Keratinocyte (primary cell): ENCODE results near the gene LLGL1. TPM values are rescaled to one million over a fixed set of nuclear protein-coding genes. Genes with fewer than 3 reads are reported as not detected.

ENCODE experiments used
- DNase-seq: peaks from one replicate; pipeline ENCODE4 v3.0.0-alpha.2; 2011; ENCODE audit warnings: low read depth, missing footprints, low spot score
- FAIRE-seq: peaks from 2 replicates; lab custom pipeline; 2011; peaks lifted over from hg19 to GRCh38; lab: Jason Lieb, UNC
- H2AFZ ChIP-seq: 2 replicates; pipeline ENCODE4 v1.6.0; 2012; ENCODE audit warnings: low read length, control low read depth, inconsistent platforms; ENCODE audit not compliant: control insufficient read depth
- H3K27ac ChIP-seq: 2 replicates; pipeline ENCODE4 v1.5.1; 2011; ENCODE audit warnings: low read length; ENCODE audit not compliant: control insufficient read depth, insufficient read depth
- H3K27me3 ChIP-seq: 3 replicates; pipeline ENCODE4 v1.6.0; 2011; ENCODE audit warnings: low read length; ENCODE audit not compliant: control insufficient read depth, insufficient read depth; ENCODE audit errors: extremely low read depth
- H3K36me3 ChIP-seq, 2 experiments: 2 replicates in 1 of 2; 3 replicates in 1 of 2; pipeline ENCODE4 v1.5.1; 2011; ENCODE audit warnings: low read length in 2 of 2, mild to moderate bottlenecking in 1 of 2; ENCODE audit not compliant: control insufficient read depth in 2 of 2, insufficient read depth in 2 of 2; ENCODE audit errors: extremely low read depth in 1 of 2
- H3K4me1 ChIP-seq: 3 replicates; pipeline ENCODE4 v1.5.1; 2011; ENCODE audit warnings: low read length; ENCODE audit not compliant: control insufficient read depth, insufficient read depth; ENCODE audit errors: extremely low read depth
- H3K4me2 ChIP-seq: 3 replicates; pipeline ENCODE4 v1.6.0; 2011; ENCODE audit warnings: low read depth, low read length; ENCODE audit not compliant: control insufficient read depth, insufficient read depth; ENCODE audit errors: extremely low read depth
- H3K4me3 ChIP-seq, 3 experiments: fragments of 200-600 bp in 1 of 3; sonication (generic) in 1 of 3; 2 replicates in 2 of 3; 3 replicates in 1 of 3; pipeline ENCODE4 v1.5.1; 2011 to 2016; ENCODE audit warnings: low read length in 3 of 3, mild to moderate bottlenecking in 3 of 3, control low read depth in 2 of 3, inconsistent platforms in 1 of 3, low read depth in 1 of 3, mixed read lengths in 1 of 3, mixed run types in 1 of 3, moderate library complexity in 1 of 3; ENCODE audit not compliant: control insufficient read depth in 2 of 3, insufficient read depth in 2 of 3; ENCODE audit errors: extremely low read depth in 1 of 3
- H3K79me2 ChIP-seq: 2 replicates; pipeline ENCODE4 v1.6.0; 2012; ENCODE audit warnings: low read length; ENCODE audit not compliant: control insufficient read depth, insufficient read depth
- H3K9ac ChIP-seq: 3 replicates; pipeline ENCODE4 v1.6.0; 2011; ENCODE audit warnings: low read length; ENCODE audit not compliant: control insufficient read depth, insufficient read depth; ENCODE audit errors: extremely low read depth
- H3K9me1 ChIP-seq: 3 replicates; pipeline ENCODE4 v1.6.0; 2011; ENCODE audit warnings: low read length; ENCODE audit not compliant: control insufficient read depth, insufficient read depth; ENCODE audit errors: extremely low read depth
- H3K9me3 ChIP-seq: 2 replicates; pipeline ENCODE4 v1.5.1; 2012; ENCODE audit warnings: low read depth, low read length; ENCODE audit not compliant: control insufficient read depth
- H4K20me1 ChIP-seq: 3 replicates; pipeline ENCODE4 v1.6.0; 2011; ENCODE audit warnings: low read length; ENCODE audit not compliant: control insufficient read depth, insufficient read depth; ENCODE audit errors: extremely low read depth
- CTCF ChIP-seq, 3 experiments: IDR thresholded peaks in 1 of 3; conservative IDR thresholded peaks in 1 of 3; optimal IDR thresholded peaks in 1 of 3; 2 replicates in 2 of 3; 3 replicates in 1 of 3; pipeline versions ENCODE3 to v1.5.1; 2011; ENCODE audit warnings: low read length in 3 of 3, mild to moderate bottlenecking in 3 of 3, moderate library complexity in 2 of 3, control low read depth in 1 of 3, inconsistent platforms in 1 of 3; ENCODE audit not compliant: insufficient read depth in 2 of 3; ENCODE audit errors: extremely low read depth in 1 of 3
- EZH2 ChIP-seq: IDR thresholded peaks from one replicate; pipeline ENCODE4 v1.6.1; 2012; ENCODE audit warnings: inconsistent platforms, mild to moderate bottlenecking, low read length, moderate library complexity
- dilution Hi-C: fragments of 300-500 bp; cut with MboI; formaldehyde crosslinking; loops from one replicate; pipeline ENCODE4 v1.7.0; 2020; ENCODE audit warnings: low sequenced_read_pairs; ENCODE audit not compliant: extremely low pct_ligation_motif_present
- polyA plus RNA-seq, 5 experiments: library from polyadenylated mRNA; depleted of rRNA in 3 of 5; stranded (reverse) in 3 of 5; stranded (forward) in 1 of 5; unstranded in 1 of 5; fragments of >200 nt; gene quantifications; 1 replicate in 1 of 5; 2 replicates in 3 of 5; 3 replicates in 1 of 5; pipeline versions ENCODE4 v1.2.1 to v1.2.3, GENCODE V29; 2011 to 2012; ENCODE audit warnings: missing spikeins in 2 of 5, low read depth in 1 of 5, low replicate concordance in 1 of 5

Gene LLGL1
- polyA plus RNA-seq, 1 donor (not counting 4 experiments of a cell fraction or from before 2014, with no cell fraction given), result 13.8 TPM

- H3K4me1 ChIP-seq, result peaks cover 29% of the 10 kb centered on the region
- FAIRE-seq, result no peak
- no peaks in the 10 kb centered on the region for H3K9me3 ChIP-seq
- DNase-seq, result no peak
- H3K4me2 ChIP-seq, result no peak overlapping the region
- no peaks in the 10 kb centered on the region for H3K9me1 ChIP-seq
- H2AFZ ChIP-seq, result no peak overlapping the region
- H3K27ac ChIP-seq, result no peak overlapping the region
- H4K20me1 ChIP-seq, result peaks cover 23% of the 10 kb centered on the region
- H3K79me2 ChIP-seq, result peaks cover 32% of the 10 kb centered on the region
- H3K4me3 ChIP-seq, result no peak overlapping the region
- peaks cover 73 to 75% of the 10 kb centered on the region in 2 experiments for H3K36me3 ChIP-seq
- H3K27me3 ChIP-seq, result no peaks in the 10 kb centered on the region
- dilution Hi-C loops, result no loop called here
- H3K9ac ChIP-seq, result no peak overlapping the region
- TF ChIP-seq CTCF (optimal IDR thresholded peaks at IDR 0.05 in 1 of 3, IDR thresholded peaks at IDR 0.05 in 1 of 3, conservative IDR thresholded peaks at IDR 0.05 in 1 of 3; ENCODE audit: extremely low read depth in 1 of 3, insufficient read depth in 2 of 3, low read length in 3 of 3) (no peak), EZH2 (no peak)
Measured at GRCh38 chr17:18251204-18251603, 25.8 kb downstream of the LLGL1 start.

GRCh38 chr17:18252160-18252559 is 26.7 kb downstream of the LLGL1 start:
- H4K20me1 ChIP-seq, result peaks cover 23% of the 10 kb centered on the region
- no peak overlapping the region for H3K9ac ChIP-seq
- H3K4me1 ChIP-seq, result peaks cover 31% of the 10 kb centered on the region
- no peak overlapping the region for H3K4me3 ChIP-seq
- H3K27me3 ChIP-seq, result no peaks in the 10 kb centered on the region
- no peak overlapping the region for H3K27ac ChIP-seq
- DNase-seq (no peak), FAIRE-seq (no peak)
- peaks cover 75% of the 10 kb centered on the region in 2 experiments for H3K36me3 ChIP-seq
- no peak overlapping the region for H2AFZ ChIP-seq
- H3K9me1 ChIP-seq, result peaks cover 4% of the 10 kb centered on the region
- no peak overlapping the region for H3K4me2 ChIP-seq
- TF ChIP-seq EZH2, result no peak
- no peak for TF ChIP-seq CTCF (optimal IDR thresholded peaks at IDR 0.05 in 1 of 3, IDR thresholded peaks at IDR 0.05 in 1 of 3, conservative IDR thresholded peaks at IDR 0.05 in 1 of 3; ENCODE audit: extremely low read depth in 1 of 3, insufficient read depth in 2 of 3, low read length in 3 of 3)
- dilution Hi-C loops, result no loop called here
- no peaks in the 10 kb centered on the region for H3K9me3 ChIP-seq
- H3K79me2 ChIP-seq, result peaks cover 39% of the 10 kb centered on the region
